Loucy (cell line): Measurements from ENCODE around the gene TAX1BP1.
"Not testable (repeated sequence)": the region's sequence is repeated elsewhere in the genome, so short reads cannot be mapped to it uniquely, and the experiment has no call there.

ENCODE experiments used
- H2AFZ ChIP-seq: fragments of 200-600 bp; sonication (generic); 2 replicates; pipeline ENCODE4 v1.6.0; 2016; ENCODE audit warnings: antibody characterized with exemption, mild to moderate bottlenecking, low read length, moderate library complexity
- H3F3A ChIP-seq: fragments of 200-600 bp; 2 replicates; pipeline ENCODE4 v1.6.0; 2016; ENCODE audit warnings: antibody characterized with exemption, low read depth, mild to moderate bottlenecking
- H3K27me3 ChIP-seq: fragments of 200-600 bp; sonication (generic); 2 replicates; pipeline ENCODE4 v1.6.1; 2014; ENCODE audit warnings: low read length, mild to moderate bottlenecking; ENCODE audit not compliant: insufficient read depth, poor library complexity, severe bottlenecking
- H3K36me3 ChIP-seq: fragments of 200-600 bp; sonication (generic); 2 replicates; pipeline ENCODE4 v1.6.1; 2016; ENCODE audit warnings: low read length; ENCODE audit not compliant: insufficient read depth
- H3K4me1 ChIP-seq: fragments of 200-600 bp; sonication (generic); 2 replicates; pipeline ENCODE4 v1.5.1; 2014; ENCODE audit warnings: low read length, mild to moderate bottlenecking; ENCODE audit not compliant: insufficient read depth, poor library complexity, severe bottlenecking
- H3K4me2 ChIP-seq: fragments of 200-600 bp; sonication (generic); 2 replicates; pipeline ENCODE4 v1.6.0; 2014; ENCODE audit warnings: antibody characterized with exemption, low read length, low read depth, mild to moderate bottlenecking; ENCODE audit not compliant: poor library complexity, severe bottlenecking
- H3K4me3 ChIP-seq: fragments of 200-600 bp; sonication (generic); 2 replicates; pipeline ENCODE4 v1.5.1; 2014; ENCODE audit warnings: low read length, mild to moderate bottlenecking, mixed read lengths; ENCODE audit not compliant: poor library complexity, severe bottlenecking
- H3K79me2 ChIP-seq: fragments of 200-600 bp; sonication (generic); 2 replicates; pipeline ENCODE4 v1.6.1; 2014; ENCODE audit warnings: low read length; ENCODE audit not compliant: insufficient read depth
- H3K9ac ChIP-seq: fragments of 200-600 bp; sonication (generic); 2 replicates; pipeline ENCODE4 v1.6.0; 2014; ENCODE audit warnings: mild to moderate bottlenecking, low read depth, low read length, moderate library complexity; ENCODE audit not compliant: poor library complexity, severe bottlenecking
- H3K9me2 ChIP-seq: fragments of 200-600 bp; sonication (generic); replicated peaks from 2 replicates; pipeline ENCODE4 v1.6.1; 2016; ENCODE audit warnings: low read depth, low read length, mixed read lengths
- H3K9me3 ChIP-seq: fragments of 200-600 bp; sonication (generic); 2 replicates; pipeline ENCODE4 v1.6.1; 2014; ENCODE audit warnings: mild to moderate bottlenecking, antibody characterized with exemption, low read length, low read depth; ENCODE audit not compliant: insufficient read depth
- H4K20me1 ChIP-seq: fragments of 200-600 bp; sonication (generic); 2 replicates; pipeline ENCODE4 v1.6.0; 2014; ENCODE audit warnings: antibody characterized with exemption, low read length, mild to moderate bottlenecking; ENCODE audit not compliant: insufficient read depth, poor library complexity, severe bottlenecking
- CTCF ChIP-seq: fragments of 200-600 bp; sonication (generic); conservative IDR thresholded peaks from 2 replicates; pipeline ENCODE4 v1.5.1; 2014; ENCODE audit warnings: mild to moderate bottlenecking, antibody characterized with exemption, low read length
- EZH2phosphoT487 ChIP-seq: fragments of 200-600 bp; IDR thresholded peaks from 2 replicates; pipeline ENCODE4 v1.6.1; 2018; ENCODE audit warnings: antibody characterized with exemption, mild to moderate bottlenecking, moderate library complexity, borderline replicate concordance

TAX1BP1 gene

GRCh38 chr7:27850531-27850930 is 110.6 kb downstream of the TAX1BP1 start:
- Histone ChIP-seq H3F3A (no peaks in the 10 kb centered on the region), H3K4me1 (no peaks in the 10 kb centered on the region), H3K36me3 (no peaks in the 10 kb centered on the region), H3K9me2 (no peaks in the 10 kb centered on the region), H3K4me2 (no peak overlapping the region), H3K79me2 (no peaks in the 10 kb centered on the region), H3K27me3 (no peaks in the 10 kb centered on the region), H3K9ac (no peak overlapping the region), H3K9me3 (no peaks in the 10 kb centered on the region), H3K4me3 (no peak overlapping the region), H2AFZ (no peak overlapping the region), H4K20me1 (no peaks in the 10 kb centered on the region)
- TF ChIP-seq EZH2phosphoT487, result no peak
- TF ChIP-seq CTCF, result no peak

- H3K4me3 ChIP-seq, H3K27me3 ChIP-seq, H3K79me2 ChIP-seq, H3K4me2 ChIP-seq, H4K20me1 ChIP-seq, H3K4me1 ChIP-seq, H3F3A ChIP-seq, H3K9me3 ChIP-seq, H3K9me2 ChIP-seq, H3K9ac ChIP-seq, H3K36me3 ChIP-seq, H2AFZ ChIP-seq: not testable (repeated sequence)
Observed at GRCh38 chr7:27856703-27857485, 116.9 kb downstream of the TAX1BP1 start.

- Histone ChIP-seq H3K79me2 (no peaks in the 10 kb centered on the region), H3K4me2 (no peak overlapping the region), H3K9me2 (no peaks in the 10 kb centered on the region), H3K4me1 (peaks cover 2% of the 10 kb centered on the region), H4K20me1 (no peaks in the 10 kb centered on the region), H3K9me3 (no peaks in the 10 kb centered on the region), H3K9ac (no peak overlapping the region), H2AFZ (no peak overlapping the region), H3K36me3 (no peaks in the 10 kb centered on the region), H3K27me3 (no peaks in the 10 kb centered on the region), H3K4me3 (no peak overlapping the region), H3F3A (no peaks in the 10 kb centered on the region)
- TF ChIP-seq EZH2phosphoT487, result no peak
- no peak for TF ChIP-seq CTCF
Observed at GRCh38 chr7:27860800-27861199, 120.8 kb downstream of the TAX1BP1 start.

- no peak for TF ChIP-seq EZH2phosphoT487
- TF ChIP-seq CTCF, result no peak
- H3K4me3 ChIP-seq, result no peak overlapping the region
- H3K4me2 ChIP-seq, result no peak overlapping the region
- no peak overlapping the region for H3K9ac ChIP-seq
- H3K36me3 ChIP-seq, result no peaks in the 10 kb centered on the region
- H3K27me3 ChIP-seq, result no peaks in the 10 kb centered on the region
- peaks cover 11% of the 10 kb centered on the region for H3K4me1 ChIP-seq
- no peaks in the 10 kb centered on the region for H3K9me2 ChIP-seq
- no peaks in the 10 kb centered on the region for H3F3A ChIP-seq
- H3K79me2 ChIP-seq, result no peaks in the 10 kb centered on the region
- no peaks in the 10 kb centered on the region for H3K9me3 ChIP-seq
- H4K20me1 ChIP-seq, result no peaks in the 10 kb centered on the region
- no peak overlapping the region for H2AFZ ChIP-seq
Observed at GRCh38 chr7:27861747-27862146, 121.8 kb downstream of the TAX1BP1 start.
